KMS-11 (cell line): ENCODE results near the gene SLC16A1.

Source experiments
- H2AFZ ChIP-seq: fragments of 200-600 bp; sonication (generic); 2 replicates; pipeline ENCODE4 v1.6.1; 2016; ENCODE audit warnings: antibody characterized with exemption, mixed run types, low read depth
- H3K27ac ChIP-seq: fragments of 200-600 bp; sonication (generic); 2 replicates; pipeline ENCODE4 v1.6.1; 2016; ENCODE audit warnings: mild to moderate bottlenecking, mixed run types
- H3K27me3 ChIP-seq: fragments of 200-600 bp; sonication (generic); 2 replicates; pipeline ENCODE4 v1.6.1; 2017; ENCODE audit warnings: mild to moderate bottlenecking, low read depth, mixed run types, moderate library complexity; ENCODE audit not compliant: insufficient read depth
- H3K36me3 ChIP-seq: fragments of 200-600 bp; sonication (generic); 2 replicates; pipeline ENCODE4 v1.6.1; 2017; ENCODE audit warnings: mild to moderate bottlenecking, mixed run types; ENCODE audit not compliant: insufficient read depth
- H3K4me1 ChIP-seq: fragments of 200-600 bp; sonication (generic); 2 replicates; pipeline ENCODE4 v1.6.1; 2016; ENCODE audit warnings: mild to moderate bottlenecking, low read depth, mixed run types; ENCODE audit not compliant: poor library complexity, severe bottlenecking
- H3K4me2 ChIP-seq: fragments of 200-600 bp; sonication (generic); 2 replicates; pipeline ENCODE4 v1.7.0; 2016; ENCODE audit warnings: mild to moderate bottlenecking, mixed run types
- H3K4me3 ChIP-seq: fragments of 200-600 bp; sonication (generic); IDR thresholded peaks from 2 replicates; pipeline ENCODE4 v1.6.1; 2017; ENCODE audit warnings: low read depth, low read length, mixed read lengths; ENCODE audit not compliant: insufficient read depth
- H3K79me2 ChIP-seq: fragments of 200-600 bp; sonication (generic); 2 replicates; pipeline ENCODE4 v1.6.1; 2016; ENCODE audit warnings: low read depth, mixed run types; ENCODE audit not compliant: insufficient read depth
- H3K9ac ChIP-seq: fragments of 200-600 bp; sonication (generic); 2 replicates; pipeline ENCODE4 v1.6.1; 2016; ENCODE audit warnings: mild to moderate bottlenecking, mixed run types
- H4K20me1 ChIP-seq: fragments of 200-600 bp; sonication (generic); 2 replicates; pipeline ENCODE4 v1.6.1; 2016; ENCODE audit warnings: mild to moderate bottlenecking, mixed run types; ENCODE audit not compliant: insufficient read depth
- TF ChIP-seq, protein P1 (sequence below): fragments of 200-600 bp; sonication (generic); conservative IDR thresholded peaks from 2 replicates; pipeline ENCODE4 v1.6.1; 2017; ENCODE audit warnings: low read depth, mild to moderate bottlenecking, antibody characterized with exemption, low read length, moderate library complexity, mixed read lengths

SLC16A1 gene

DNA sequence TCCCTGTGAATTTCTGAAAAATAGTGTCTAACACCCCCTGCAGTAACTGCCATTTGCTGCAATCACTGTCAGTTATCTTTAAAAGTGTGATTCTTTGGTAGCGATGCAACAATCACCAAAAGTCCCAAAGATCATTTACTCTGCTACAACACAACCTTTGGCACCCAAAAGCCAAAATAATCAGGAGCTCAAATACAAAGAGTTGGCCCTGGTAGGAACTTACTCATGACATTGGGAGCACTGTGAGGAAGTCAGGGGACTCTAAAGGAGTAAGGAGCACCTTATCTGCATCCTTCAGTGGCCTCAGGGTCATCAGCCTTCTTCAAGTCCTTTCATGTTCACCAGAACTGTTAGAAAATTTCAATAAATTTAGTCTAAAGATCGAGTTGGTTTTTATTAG, 54.6 kb downstream of the SLC16A1 start:
- Histone ChIP-seq H3K36me3 (no peaks in the 10 kb centered on the region), H3K27ac (no peak overlapping the region), H2AFZ (no peak overlapping the region)

DNA sequence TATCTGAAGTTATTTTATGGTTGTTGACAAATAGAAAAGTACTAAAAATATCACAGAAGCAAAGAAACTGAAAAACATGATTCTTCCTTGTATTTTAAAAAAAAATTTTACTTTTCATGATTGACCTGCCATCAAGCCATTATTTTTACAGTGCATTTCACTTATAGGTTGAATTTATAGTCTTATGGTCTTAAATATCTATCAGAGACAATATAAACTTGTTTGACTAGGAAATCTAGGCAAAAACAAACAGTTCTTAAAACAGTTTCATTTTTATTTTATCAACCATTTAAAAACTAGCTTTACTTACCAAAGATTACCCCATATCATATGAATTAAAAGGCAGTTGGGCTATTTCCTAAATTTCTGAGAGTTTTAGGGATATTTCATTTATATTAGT, 59.2 kb downstream of the SLC16A1 start:
- TF ChIP-seq, protein P1, sequence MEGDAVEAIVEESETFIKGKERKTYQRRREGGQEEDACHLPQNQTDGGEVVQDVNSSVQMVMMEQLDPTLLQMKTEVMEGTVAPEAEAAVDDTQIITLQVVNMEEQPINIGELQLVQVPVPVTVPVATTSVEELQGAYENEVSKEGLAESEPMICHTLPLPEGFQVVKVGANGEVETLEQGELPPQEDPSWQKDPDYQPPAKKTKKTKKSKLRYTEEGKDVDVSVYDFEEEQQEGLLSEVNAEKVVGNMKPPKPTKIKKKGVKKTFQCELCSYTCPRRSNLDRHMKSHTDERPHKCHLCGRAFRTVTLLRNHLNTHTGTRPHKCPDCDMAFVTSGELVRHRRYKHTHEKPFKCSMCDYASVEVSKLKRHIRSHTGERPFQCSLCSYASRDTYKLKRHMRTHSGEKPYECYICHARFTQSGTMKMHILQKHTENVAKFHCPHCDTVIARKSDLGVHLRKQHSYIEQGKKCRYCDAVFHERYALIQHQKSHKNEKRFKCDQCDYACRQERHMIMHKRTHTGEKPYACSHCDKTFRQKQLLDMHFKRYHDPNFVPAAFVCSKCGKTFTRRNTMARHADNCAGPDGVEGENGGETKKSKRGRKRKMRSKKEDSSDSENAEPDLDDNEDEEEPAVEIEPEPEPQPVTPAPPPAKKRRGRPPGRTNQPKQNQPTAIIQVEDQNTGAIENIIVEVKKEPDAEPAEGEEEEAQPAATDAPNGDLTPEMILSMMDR = no peak
- Histone ChIP-seq H3K4me1 (no peaks in the 10 kb centered on the region), H3K9ac (no peak overlapping the region), H3K79me2 (no peaks in the 10 kb centered on the region), H3K4me2 (no peak overlapping the region), H4K20me1 (no peaks in the 10 kb centered on the region), H2AFZ (no peak overlapping the region), H3K4me3 (no peak overlapping the region), H3K27me3 (no peaks in the 10 kb centered on the region), H3K27ac (no peak overlapping the region), H3K36me3 (no peaks in the 10 kb centered on the region)

More for the DNA sequence above, 54.6 kb downstream of the SLC16A1 start:
- Histone ChIP-seq H3K4me3 (no peak overlapping the region), H3K79me2 (no peaks in the 10 kb centered on the region), H4K20me1 (no peaks in the 10 kb centered on the region), H3K9ac (no peak overlapping the region), H3K27me3 (no peaks in the 10 kb centered on the region), H3K4me2 (no peak overlapping the region), H3K4me1 (no peaks in the 10 kb centered on the region)
- TF ChIP-seq, protein P1 = no peak

DNA sequence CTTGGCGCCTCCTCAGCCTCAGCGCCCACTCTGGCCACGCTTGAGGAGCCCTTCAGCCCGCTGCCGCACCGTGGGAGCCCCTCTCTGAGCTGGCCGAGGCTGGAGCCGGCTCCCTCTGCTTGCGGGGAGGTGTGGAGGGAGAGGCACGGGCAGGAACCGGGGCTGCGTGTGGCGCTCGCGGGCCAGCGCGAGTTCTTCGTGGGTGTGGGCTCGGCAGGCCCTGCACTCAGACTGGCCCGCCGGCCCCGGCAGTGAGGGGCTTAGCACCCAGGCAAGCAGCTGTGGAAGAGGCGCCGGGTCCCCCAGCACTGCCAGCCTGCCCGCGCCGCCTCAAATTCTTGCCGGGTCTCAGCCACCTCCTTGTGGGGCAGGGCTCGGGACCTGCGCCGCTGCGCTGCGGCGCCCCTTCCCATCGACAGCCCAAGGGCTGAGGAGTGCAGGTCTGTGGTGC, 61.4 kb downstream of the SLC16A1 start:
- no peak overlapping the region for H3K27ac ChIP-seq
- H3K4me2 ChIP-seq = no peak overlapping the region
- H4K20me1 ChIP-seq = no peaks in the 10 kb centered on the region
- no peak overlapping the region for H3K4me3 ChIP-seq
- no peak overlapping the region for H2AFZ ChIP-seq
- H3K79me2 ChIP-seq = no peaks in the 10 kb centered on the region
- TF ChIP-seq, protein P1 = no peak
- H3K4me1 ChIP-seq = no peaks in the 10 kb centered on the region
- H3K36me3 ChIP-seq = no peaks in the 10 kb centered on the region
- no peaks in the 10 kb centered on the region for H3K27me3 ChIP-seq
- no peak overlapping the region for H3K9ac ChIP-seq

DNA sequence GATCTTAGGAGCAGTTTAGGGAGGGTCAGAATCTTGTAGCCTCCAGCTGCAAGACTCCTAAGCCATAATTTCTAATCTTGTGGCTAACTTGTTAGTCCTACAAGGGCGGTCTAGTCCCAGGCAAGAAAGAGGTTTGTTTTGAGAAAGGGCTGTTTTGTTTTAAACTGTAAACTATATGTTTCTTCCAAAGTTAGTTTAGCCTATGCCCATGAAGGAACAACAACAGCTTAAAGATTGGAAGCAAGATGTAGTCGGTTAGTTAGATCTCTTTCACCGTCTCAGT, 62.0 kb downstream of the SLC16A1 start:
- no peaks in the 10 kb centered on the region for H3K27me3 ChIP-seq
- H3K4me2 ChIP-seq = no peak overlapping the region
- H2AFZ ChIP-seq = no peak overlapping the region
- no peaks in the 10 kb centered on the region for H3K4me1 ChIP-seq
- H3K36me3 ChIP-seq = no peaks in the 10 kb centered on the region
- H3K27ac ChIP-seq = no peak overlapping the region
- H4K20me1 ChIP-seq = no peaks in the 10 kb centered on the region
- no peak overlapping the region for H3K9ac ChIP-seq
- H3K79me2 ChIP-seq = no peaks in the 10 kb centered on the region
- H3K4me3 ChIP-seq = no peak overlapping the region
- TF ChIP-seq, protein P1 = no peak
